Measurements from ENCODE around the gene TMEM263.

GRCh38 chr12:107017042-107017441 lies 61.3 kb downstream of the TMEM263 start:
- TF ChIP-seq CTCF (IDR thresholded peaks at IDR 0.05): no peak
- TF ChIP-seq POLR2A (IDR thresholded peaks at IDR 0.05): no peak

Measured in right lobe of liver (tissue), 4 donors.